GM13977 (cell line): ENCODE results near the gene SASH3.

Experiments used
- DNase-seq: peaks from one replicate; pipeline ENCODE4 v3.0.0; 2012; ENCODE audit warnings: low spot score
- CTCF ChIP-seq: IDR thresholded peaks from 2 replicates; pipeline ENCODE4 v1.5.1; 2012; ENCODE audit warnings: mild to moderate bottlenecking, control low read depth; ENCODE audit not compliant: insufficient read depth; ENCODE audit errors: extremely low read depth, missing control alignments
- in situ Hi-C: fragments of 300-500 bp; cut with MboI; formaldehyde crosslinking; loops from one replicate; pipeline ENCODE4 v1.12.0; 2022; ENCODE audit warnings: low sequenced_read_pairs, low pct_unique_long_range_greater_than_20kb, mixed read lengths, inconsistent platforms; ENCODE audit not compliant: unreplicated experiment

The SASH3 gene

GRCh38 chrX:129787336-129788055 is 7.7 kb downstream of the SASH3 start:
- no peak for TF ChIP-seq CTCF
- in situ Hi-C loops: no loop called here
- DNase-seq: no peak

GRCh38 chrX:129788527-129788926 is 8.8 kb downstream of the SASH3 start:
- no peak for TF ChIP-seq CTCF
- no peak for DNase-seq
- in situ Hi-C loops: no loop called here

- DNase-seq: no peak
- TF ChIP-seq CTCF: no peak
- in situ Hi-C loops: no loop called here
These were observed 10.4 kb downstream of the SASH3 start for GRCh38 chrX:129790146-129790545.

- TF ChIP-seq CTCF: no peak
- DNase-seq: no peak
- in situ Hi-C loops: no loop called here
These were observed 11.1 kb downstream of the SASH3 start for GRCh38 chrX:129790808-129791207.

- TF ChIP-seq CTCF: no peak
- in situ Hi-C loops: no loop called here
- DNase-seq: no peak
These were observed 11.6 kb downstream of the SASH3 start for GRCh38 chrX:129791336-129791735.

- in situ Hi-C loops: no loop called here
- DNase-seq: no peak
- TF ChIP-seq CTCF: no peak
These were observed 12.3 kb downstream of the SASH3 start for GRCh38 chrX:129791961-129792570.
